SH-SY5Y (cell line): ENCODE results near the gene SUPT20HL1.

ENCODE experiments used
- GATA2 ChIP-seq: IDR thresholded peaks from 2 replicates; pipeline ENCODE4 v1.6.1; 2011; ENCODE audit warnings: mild to moderate bottlenecking, low read depth, low read length
- GATA3 ChIP-seq: IDR thresholded peaks from 2 replicates; pipeline ENCODE4 v1.6.1; 2011; ENCODE audit warnings: low read depth, mild to moderate bottlenecking, low read length, moderate library complexity

DNA sequence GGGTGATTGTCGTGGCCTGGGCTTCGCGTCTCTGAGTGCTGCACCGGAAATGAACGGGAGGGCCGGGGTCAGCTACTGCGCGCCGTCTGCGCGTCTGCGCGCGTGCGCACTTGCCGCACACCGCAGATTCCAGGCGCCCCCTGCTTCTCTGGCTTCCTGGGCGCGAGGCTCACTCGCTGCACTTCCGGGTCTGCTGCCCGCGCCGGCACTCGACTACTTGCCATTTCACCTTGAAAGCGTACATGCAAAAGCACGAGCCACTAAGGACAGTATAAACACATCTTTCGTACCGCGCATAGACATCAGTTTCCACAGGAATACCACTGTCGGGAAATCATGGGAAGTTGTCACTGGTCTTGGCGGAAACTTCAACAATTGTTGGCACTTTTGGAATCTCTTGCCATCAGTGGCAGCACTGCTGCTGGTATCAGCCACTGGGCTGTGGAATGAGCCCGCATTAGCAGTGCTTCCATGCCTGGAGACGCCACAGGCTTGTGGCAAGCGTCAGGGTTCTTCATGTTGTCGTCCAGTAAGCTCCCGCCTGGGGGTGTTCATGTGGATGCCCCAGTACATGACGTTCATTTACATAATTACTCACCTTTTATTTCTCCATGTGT is 46.3 kb upstream of the SUPT20HL1 start, which contains the start of gene SUPT20HL2:
- TF ChIP-seq GATA2 (no peak), GATA3 (no peak)
